ENCODE data around the gene ATL3.

GRCh38 chr11:63599211-63600122 is 71.7 kb downstream of the ATL3 start:
- TF ChIP-seq, protein P1, sequence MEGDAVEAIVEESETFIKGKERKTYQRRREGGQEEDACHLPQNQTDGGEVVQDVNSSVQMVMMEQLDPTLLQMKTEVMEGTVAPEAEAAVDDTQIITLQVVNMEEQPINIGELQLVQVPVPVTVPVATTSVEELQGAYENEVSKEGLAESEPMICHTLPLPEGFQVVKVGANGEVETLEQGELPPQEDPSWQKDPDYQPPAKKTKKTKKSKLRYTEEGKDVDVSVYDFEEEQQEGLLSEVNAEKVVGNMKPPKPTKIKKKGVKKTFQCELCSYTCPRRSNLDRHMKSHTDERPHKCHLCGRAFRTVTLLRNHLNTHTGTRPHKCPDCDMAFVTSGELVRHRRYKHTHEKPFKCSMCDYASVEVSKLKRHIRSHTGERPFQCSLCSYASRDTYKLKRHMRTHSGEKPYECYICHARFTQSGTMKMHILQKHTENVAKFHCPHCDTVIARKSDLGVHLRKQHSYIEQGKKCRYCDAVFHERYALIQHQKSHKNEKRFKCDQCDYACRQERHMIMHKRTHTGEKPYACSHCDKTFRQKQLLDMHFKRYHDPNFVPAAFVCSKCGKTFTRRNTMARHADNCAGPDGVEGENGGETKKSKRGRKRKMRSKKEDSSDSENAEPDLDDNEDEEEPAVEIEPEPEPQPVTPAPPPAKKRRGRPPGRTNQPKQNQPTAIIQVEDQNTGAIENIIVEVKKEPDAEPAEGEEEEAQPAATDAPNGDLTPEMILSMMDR (conservative IDR thresholded peaks at IDR 0.05; ENCODE audit: low read depth, low read length), result no peak
- TF ChIP-seq EZH2 (IDR thresholded peaks at IDR 0.05; ENCODE audit: borderline replicate concordance, low read depth, low read length, poor library complexity, severe bottlenecking), result no peak
